ENCODE results near the gene COL13A1.

DNA sequence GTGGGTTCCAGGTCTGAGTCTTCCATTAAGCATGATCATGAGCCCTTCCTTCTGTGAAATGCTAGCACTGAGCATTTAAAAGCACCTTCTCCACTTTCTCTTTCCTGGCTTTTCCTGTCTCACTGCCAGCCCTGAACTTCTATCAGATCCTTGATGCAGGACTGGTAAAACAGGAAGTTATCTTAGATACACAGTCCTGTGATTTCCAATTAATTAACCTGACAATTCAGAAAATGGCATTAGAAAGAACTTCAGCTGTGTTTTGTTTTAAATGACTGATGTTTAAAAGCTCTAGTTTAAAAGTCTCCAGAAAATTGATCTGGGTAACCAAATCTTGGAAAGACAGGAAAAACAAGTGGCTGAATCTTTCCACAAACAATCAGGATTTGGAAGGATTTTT, 172.0 kb downstream of the COL13A1 start:
- TF ChIP-seq POLR2A (IDR thresholded peaks at IDR 0.05): no peak
- TF ChIP-seq, protein P1, sequence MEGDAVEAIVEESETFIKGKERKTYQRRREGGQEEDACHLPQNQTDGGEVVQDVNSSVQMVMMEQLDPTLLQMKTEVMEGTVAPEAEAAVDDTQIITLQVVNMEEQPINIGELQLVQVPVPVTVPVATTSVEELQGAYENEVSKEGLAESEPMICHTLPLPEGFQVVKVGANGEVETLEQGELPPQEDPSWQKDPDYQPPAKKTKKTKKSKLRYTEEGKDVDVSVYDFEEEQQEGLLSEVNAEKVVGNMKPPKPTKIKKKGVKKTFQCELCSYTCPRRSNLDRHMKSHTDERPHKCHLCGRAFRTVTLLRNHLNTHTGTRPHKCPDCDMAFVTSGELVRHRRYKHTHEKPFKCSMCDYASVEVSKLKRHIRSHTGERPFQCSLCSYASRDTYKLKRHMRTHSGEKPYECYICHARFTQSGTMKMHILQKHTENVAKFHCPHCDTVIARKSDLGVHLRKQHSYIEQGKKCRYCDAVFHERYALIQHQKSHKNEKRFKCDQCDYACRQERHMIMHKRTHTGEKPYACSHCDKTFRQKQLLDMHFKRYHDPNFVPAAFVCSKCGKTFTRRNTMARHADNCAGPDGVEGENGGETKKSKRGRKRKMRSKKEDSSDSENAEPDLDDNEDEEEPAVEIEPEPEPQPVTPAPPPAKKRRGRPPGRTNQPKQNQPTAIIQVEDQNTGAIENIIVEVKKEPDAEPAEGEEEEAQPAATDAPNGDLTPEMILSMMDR (IDR thresholded peaks at IDR 0.05): no peak

Measured in esophagus squamous epithelium (tissue), 4 donors.